AG09309 (cell line): ENCODE data around the gene MGMT.

Experiments
- DNase-seq: peaks from one replicate; pipeline ENCODE4 v3.0.0-alpha.2; 2010; ENCODE audit warnings: low read depth
- H3K4me3 ChIP-seq: 2 replicates; pipeline ENCODE4 v1.5.1; 2011; ENCODE audit warnings: mild to moderate bottlenecking, low read depth, low read length, moderate library complexity; ENCODE audit not compliant: control insufficient read depth
- TF ChIP-seq, protein P1 (sequence below): IDR thresholded peaks from 2 replicates; pipeline ENCODE4 v1.5.1; 2011; ENCODE audit warnings: mild to moderate bottlenecking, low read depth, low read length, inconsistent platforms; ENCODE audit not compliant: insufficient read depth, control insufficient read depth; ENCODE audit errors: missing control alignments

Gene MGMT

DNA sequence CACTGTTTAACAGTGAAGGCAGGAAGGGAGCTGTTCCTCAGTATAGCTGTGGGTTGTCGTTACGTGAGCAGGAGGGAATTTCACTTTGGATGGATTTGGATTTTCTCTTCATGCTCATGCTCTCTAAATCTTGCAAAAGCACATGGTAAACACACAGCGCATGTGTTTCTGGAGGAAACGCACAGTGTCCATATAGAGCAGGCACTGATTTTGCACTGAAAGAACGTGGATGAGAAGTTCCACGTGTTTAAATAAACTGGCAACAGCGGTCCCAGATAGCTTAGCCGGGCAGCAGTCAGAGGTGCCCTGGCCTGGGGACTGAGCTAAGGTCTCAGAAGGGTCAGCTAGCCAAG, 188.6 kb downstream of the MGMT start:
- no peak overlapping the region for H3K4me3 ChIP-seq
- DNase-seq = no peak
- TF ChIP-seq, protein P1, sequence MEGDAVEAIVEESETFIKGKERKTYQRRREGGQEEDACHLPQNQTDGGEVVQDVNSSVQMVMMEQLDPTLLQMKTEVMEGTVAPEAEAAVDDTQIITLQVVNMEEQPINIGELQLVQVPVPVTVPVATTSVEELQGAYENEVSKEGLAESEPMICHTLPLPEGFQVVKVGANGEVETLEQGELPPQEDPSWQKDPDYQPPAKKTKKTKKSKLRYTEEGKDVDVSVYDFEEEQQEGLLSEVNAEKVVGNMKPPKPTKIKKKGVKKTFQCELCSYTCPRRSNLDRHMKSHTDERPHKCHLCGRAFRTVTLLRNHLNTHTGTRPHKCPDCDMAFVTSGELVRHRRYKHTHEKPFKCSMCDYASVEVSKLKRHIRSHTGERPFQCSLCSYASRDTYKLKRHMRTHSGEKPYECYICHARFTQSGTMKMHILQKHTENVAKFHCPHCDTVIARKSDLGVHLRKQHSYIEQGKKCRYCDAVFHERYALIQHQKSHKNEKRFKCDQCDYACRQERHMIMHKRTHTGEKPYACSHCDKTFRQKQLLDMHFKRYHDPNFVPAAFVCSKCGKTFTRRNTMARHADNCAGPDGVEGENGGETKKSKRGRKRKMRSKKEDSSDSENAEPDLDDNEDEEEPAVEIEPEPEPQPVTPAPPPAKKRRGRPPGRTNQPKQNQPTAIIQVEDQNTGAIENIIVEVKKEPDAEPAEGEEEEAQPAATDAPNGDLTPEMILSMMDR = no peak

DNA sequence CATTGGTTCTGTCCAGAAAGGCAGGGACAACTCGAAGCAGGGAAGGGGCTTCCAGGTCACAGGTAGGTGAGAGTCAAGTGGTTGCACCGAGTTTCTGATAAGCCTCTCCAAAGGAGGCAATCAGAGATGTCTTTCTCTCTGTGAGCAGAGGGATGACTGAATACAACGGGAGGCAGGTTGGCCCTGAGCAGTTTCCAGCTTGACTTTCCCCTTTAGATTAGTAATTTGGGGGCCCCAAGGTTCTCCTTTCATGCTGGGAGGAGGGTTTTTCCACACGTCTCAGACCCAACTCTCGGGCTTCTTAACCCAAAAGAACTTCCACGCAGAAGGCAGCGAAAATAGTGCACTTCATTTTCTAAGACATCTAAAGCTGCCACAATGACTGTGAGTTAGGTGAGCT, 189.6 kb downstream of the MGMT start:
- H3K4me3 ChIP-seq = no peak overlapping the region
- TF ChIP-seq, protein P1 = no peak
- DNase-seq = no peak

DNA sequence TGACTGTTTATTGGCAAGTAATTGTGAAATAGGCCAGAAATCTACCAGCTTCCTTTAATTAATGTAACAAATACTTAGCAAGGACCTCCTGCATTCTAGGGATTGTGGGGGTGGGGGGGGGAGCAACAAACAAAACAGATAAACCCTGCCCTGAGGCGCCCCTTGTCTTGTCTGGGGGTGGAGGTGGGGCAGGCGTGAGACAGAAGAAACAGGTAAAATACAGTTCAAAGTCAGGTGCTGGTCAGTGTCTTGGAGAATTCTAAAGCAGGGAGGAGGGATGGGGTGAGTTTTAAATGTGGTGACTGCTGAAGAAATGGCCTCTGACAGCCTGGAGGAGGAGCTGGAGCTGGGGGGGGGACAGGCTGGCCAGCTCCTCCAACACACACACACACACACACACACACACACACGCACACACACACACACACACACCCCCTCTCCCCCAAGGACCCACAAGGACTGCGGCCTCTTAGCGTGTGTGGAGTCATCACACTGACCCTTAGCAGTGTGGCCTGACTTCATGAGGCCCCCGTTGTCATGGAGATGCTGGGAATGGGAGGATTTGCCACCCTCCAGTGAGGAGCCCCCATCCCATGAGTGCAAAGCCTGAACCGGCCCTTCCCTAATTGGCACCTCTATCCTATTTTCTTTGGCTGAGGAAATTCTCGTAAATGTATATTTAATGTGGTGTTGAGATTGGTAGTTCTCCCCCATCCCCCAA, 190.4 kb downstream of the MGMT start:
- DNase-seq = no peak
- TF ChIP-seq, protein P1 = no peak
- no peak overlapping the region for H3K4me3 ChIP-seq

DNA sequence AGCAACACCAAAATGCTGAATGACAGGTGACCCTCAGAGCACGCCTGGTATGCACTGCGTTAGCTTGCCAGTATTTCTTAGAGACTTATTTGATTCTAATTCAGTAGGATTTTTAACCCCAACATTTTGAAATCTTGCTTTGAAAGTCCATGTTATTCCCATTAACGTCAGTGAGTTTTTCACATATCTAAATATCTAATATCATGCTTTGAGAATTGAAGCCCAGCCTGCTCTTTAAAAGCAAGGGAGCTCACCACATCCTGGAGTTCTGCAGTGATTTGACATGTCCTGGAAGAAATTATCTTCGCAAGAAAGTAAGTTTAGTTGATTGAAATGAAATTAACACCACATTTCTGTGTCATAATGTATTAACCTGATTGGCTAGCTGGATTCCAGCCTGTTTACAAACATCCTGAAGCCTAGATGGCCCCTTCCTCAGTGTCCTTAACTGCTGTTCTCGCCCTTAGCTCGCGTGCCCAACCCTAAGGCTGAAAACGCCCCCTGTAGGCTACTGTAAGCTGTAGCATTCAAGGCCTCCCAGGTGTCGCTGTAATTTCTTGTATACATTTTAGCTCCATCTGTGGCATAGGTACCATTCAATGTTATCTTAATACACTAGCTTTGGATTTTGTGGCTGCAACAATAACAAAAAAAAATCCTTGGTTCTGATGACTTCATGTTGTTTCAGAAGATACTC, 191.5 kb downstream of the MGMT start:
- DNase-seq = no peak
- TF ChIP-seq, protein P1 = no peak
- no peak overlapping the region for H3K4me3 ChIP-seq

DNA sequence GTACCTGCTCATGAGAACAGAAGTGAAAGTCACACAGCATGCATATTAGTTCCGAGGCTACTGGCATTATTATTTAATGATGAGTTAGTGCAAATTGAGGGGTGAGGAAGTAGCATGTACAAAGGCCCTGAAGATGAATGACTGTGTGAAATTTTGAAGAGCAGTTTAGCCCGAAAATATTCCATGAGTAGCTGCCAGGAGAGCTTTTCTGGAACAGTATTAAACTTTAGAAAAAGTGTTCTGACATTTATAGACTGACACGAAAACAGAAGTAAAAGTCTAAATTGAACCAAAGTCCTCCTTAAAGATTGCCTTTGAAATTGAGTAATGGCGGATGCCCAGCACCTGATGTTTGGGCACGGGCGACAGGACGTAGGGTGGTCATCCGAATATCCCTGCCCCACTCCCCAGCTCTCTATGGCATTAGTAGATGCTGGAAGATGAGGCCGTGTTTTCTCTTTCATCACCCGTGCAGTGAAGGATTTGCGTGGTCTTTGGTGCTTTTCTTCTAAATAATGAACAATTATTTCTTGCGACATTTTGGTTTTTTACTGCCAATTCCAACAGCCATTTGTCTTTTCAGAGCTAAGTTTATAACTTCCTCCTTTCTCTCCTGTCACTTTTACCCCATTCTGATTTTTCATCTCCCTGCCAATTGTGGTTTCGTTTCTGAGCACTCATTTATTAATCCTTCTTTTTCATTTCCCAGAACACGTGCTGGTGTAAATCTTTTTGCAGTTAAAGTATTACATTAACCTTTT, 192.6 kb downstream of the MGMT start:
- no peak for DNase-seq
- no peak overlapping the region for H3K4me3 ChIP-seq
- TF ChIP-seq, protein P1 = no peak

DNA sequence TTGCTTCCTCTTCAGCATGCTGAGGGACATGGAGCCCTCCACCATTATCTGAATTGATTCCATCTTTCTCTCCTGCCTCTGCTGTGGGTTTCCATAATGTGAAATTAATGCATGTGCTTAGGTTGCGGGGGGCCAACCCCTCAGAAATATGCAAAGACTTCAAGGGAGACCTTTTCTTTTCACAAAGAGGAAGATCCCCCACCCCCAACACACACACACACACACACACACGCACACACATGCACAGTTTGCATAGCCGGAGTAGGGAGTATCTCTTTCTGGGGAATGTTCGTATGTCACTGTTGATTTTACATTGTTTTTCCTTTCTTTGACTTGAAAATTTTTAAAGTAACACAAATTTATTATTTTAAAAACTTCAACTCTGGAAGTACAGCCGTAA, 193.5 kb downstream of the MGMT start:
- H3K4me3 ChIP-seq = no peak overlapping the region
- no peak for DNase-seq
- TF ChIP-seq, protein P1 = no peak
